NCI-H748 (cell line): ENCODE results near the gene SPON2.

Experiments used
- DNase-seq: peaks from one replicate; lab custom pipeline; 2025; ENCODE audit not compliant: unreplicated experiment; lab: John Stamatoyannopoulos, UW

SPON2 gene

GRCh38 chr4:1172228-1172851, at the start of gene SPON2:
TSS of gene SPON2 (minus strand) at chr4:1172583.
- DNase-seq: peak; percentile 4

GRCh38 chr4:1221155-1221870, 48.9 kb upstream of the SPON2 start:
- no peak for DNase-seq

- no peak for DNase-seq
Measured at GRCh38 chr4:1220566-1220965, 48.2 kb upstream of the SPON2 start.

GRCh38 chr4:1219566-1219950, 47.2 kb upstream of the SPON2 start:
- DNase-seq: no peak

- DNase-seq: no peak
Measured at GRCh38 chr4:1218634-1219565, 46.5 kb upstream of the SPON2 start.

GRCh38 chr4:1217366-1217765, 45.0 kb upstream of the SPON2 start:
- no peak for DNase-seq

GRCh38 chr4:1216869-1217294, 44.5 kb upstream of the SPON2 start:
- no peak for DNase-seq

- no peak for DNase-seq
Measured at GRCh38 chr4:1216076-1216614, 43.8 kb upstream of the SPON2 start.

GRCh38 chr4:1215141-1216075, 43.0 kb upstream of the SPON2 start:
- DNase-seq: no peak

- no peak for DNase-seq
Measured at GRCh38 chr4:1214101-1215095, 42.0 kb upstream of the SPON2 start.

GRCh38 chr4:1213336-1213995, 41.1 kb upstream of the SPON2 start:
- no peak for DNase-seq

GRCh38 chr4:1212546-1213335, 40.4 kb upstream of the SPON2 start:
- no peak for DNase-seq

GRCh38 chr4:1211891-1212545, 39.6 kb upstream of the SPON2 start:
- no peak for DNase-seq

GRCh38 chr4:1211371-1211770, 39.0 kb upstream of the SPON2 start:
- no peak for DNase-seq

GRCh38 chr4:1210971-1211370, 38.6 kb upstream of the SPON2 start:
- DNase-seq: no peak

- DNase-seq: no peak
Measured at GRCh38 chr4:1210241-1210841, 38.0 kb upstream of the SPON2 start.

GRCh38 chr4:1209821-1210220, 37.4 kb upstream of the SPON2 start:
- no peak for DNase-seq
